ENCODE results near the gene CAV2. TPM values are rescaled to one million over a fixed set of nuclear protein-coding genes. Genes with fewer than 3 reads are reported as not detected.

Gene CAV2
- polyA plus RNA-seq, 1 of the 3 experiments (the other 2 are of a cell fraction) = 182 TPM

DNA sequence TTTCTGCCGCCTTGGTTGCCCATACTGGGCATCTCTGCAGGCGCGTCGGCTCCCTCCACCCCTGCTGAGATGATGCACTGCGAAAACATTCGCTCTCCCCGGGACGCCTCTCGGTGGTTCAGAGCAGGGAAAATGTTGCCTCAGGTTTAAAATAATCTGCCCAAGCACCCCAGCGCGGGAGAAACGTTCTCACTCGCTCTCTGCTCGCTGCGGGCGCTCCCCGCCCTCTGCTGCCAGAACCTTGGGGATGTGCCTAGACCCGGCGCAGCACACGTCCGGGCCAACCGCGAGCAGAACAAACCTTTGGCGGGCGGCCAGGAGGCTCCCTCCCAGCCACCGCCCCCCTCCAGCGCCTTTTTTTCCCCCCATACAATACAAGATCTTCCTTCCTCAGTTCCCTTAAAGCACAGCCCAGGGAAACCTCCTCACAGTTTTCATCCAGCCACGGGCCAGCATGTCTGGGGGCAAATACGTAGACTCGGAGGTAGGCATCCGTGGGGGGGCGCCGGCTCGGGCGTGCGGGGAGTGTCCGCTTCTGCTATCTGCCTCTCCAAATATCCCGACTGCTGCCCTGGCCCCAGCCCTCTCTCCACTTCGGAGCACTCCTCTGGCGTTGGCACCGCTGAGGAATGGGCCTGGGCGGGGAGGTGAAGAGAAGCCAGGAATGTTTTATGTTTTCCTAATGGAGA, 25.2 kb downstream of the CAV2 start, which contains the start of gene CAV1:
Gene CAV1 (plus strand): TSS at position 428 of the 689 bp plus-strand sequence. CDS start 27 bp downstream, at position 455.
- H3K27ac ChIP-seq (ENCODE audit: low read depth in 2 of 2, low read length in 1 of 2) = peak within 1 kb of the TSS; percentile 91 to 99
- DNase-seq = peak; percentile 60
- no peaks in the 10 kb centered on the region for H3K27me3 ChIP-seq (ENCODE audit: insufficient read depth)
- peak within 1 kb of the TSS; percentile 90 for H3K4me2 ChIP-seq
- peak within 1 kb of the TSS; percentile 100 for H3K9ac ChIP-seq
- no peaks in the 10 kb centered on the region for H3K9me2 ChIP-seq
- no peaks in the 10 kb centered on the region for H3K9me3 ChIP-seq
- H4K20me1 ChIP-seq (ENCODE audit: insufficient read depth) = peaks cover 12% of the 10 kb centered on the region
- H3K4me1 ChIP-seq (ENCODE audit: control insufficient read depth in 1 of 2, insufficient read depth in 2 of 2, low read depth in 1 of 2, low read length in 1 of 2) = peaks cover 4 to 46% of the 10 kb centered on the region in 2 experiments
- CTCF ChIA-PET = interaction anchor here (0.7 to 3.1 kb wide), 9 partner anchors 10 to 935 kb away, joined by 3 to 18 read pairs (median 7); no protein-coding TSS in a partner anchor
- H3K36me3 ChIP-seq (replicated peaks in 1 of 2; ENCODE audit: control insufficient read depth in 1 of 2, insufficient read depth in 2 of 2, low read length in 1 of 2) = peaks cover 25 to 30% of the 10 kb centered on the region in 2 experiments
- WGBS (ENCODE audit: low lambda C conversion rate) = under 1% methylated on average over 34 of the region's 42 CpGs
- peak within 1 kb of the TSS; percentile 57 to 84 for H3K4me3 ChIP-seq (ENCODE audit: low read depth in 2 of 2, low read length in 1 of 2)
- H3K79me2 ChIP-seq (ENCODE audit: insufficient read depth) = peaks cover 50% of the 10 kb centered on the region
- peak within 1 kb of the TSS; percentile 41; the same call in 1 of the 2 replicates for H2AFZ ChIP-seq (ENCODE audit: low read depth)
- peaks cover 59% of the 10 kb centered on the region for H3F3A ChIP-seq (replicated peaks; ENCODE audit: insufficient read depth)
- POLR2A ChIA-PET = no interaction called here
- peak; percentile 78; the same call in 1 of the 2 replicates for TF ChIP-seq MEF2A (IDR thresholded peaks at IDR 0.05; ENCODE audit: borderline replicate concordance, low read depth)
- no peak for TF ChIP-seq MXI1 (IDR thresholded peaks at IDR 0.05; ENCODE audit: low read depth, low read length)
- TF ChIP-seq TAF1 (IDR thresholded peaks at IDR 0.05; ENCODE audit: borderline replicate concordance, low read depth, low read length) = peak; percentile 78; the same call in 1 of the 2 replicates
- peak; percentile 78 for TF ChIP-seq TCF12 (IDR thresholded peaks at IDR 0.05)
- no peak for TF ChIP-seq CHD2 (IDR thresholded peaks at IDR 0.05; ENCODE audit: low read length, partially characterized antibody)
- TF ChIP-seq GATA2 (CRISPR knock-in tag; IDR thresholded peaks at IDR 0.05) = no peak
- TF ChIP-seq RXRA (IDR thresholded peaks at IDR 0.05; ENCODE audit: borderline replicate concordance, low read depth) = peak; percentile 49; the same call in 1 of the 2 replicates
- TF ChIP-seq, protein P1, sequence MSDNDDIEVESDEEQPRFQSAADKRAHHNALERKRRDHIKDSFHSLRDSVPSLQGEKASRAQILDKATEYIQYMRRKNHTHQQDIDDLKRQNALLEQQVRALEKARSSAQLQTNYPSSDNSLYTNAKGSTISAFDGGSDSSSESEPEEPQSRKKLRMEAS (IDR thresholded peaks at IDR 0.05; ENCODE audit: low read depth) = peak; percentile 81
- TF ChIP-seq YY1 (IDR thresholded peaks at IDR 0.05; ENCODE audit: low read depth) = peak; percentile 42; the same call in 1 of the 2 replicates
- TF ChIP-seq ELF1 (IDR thresholded peaks at IDR 0.05) = peak; percentile 10; the same call in 1 of the 2 replicates
- TF ChIP-seq SMC3 (IDR thresholded peaks at IDR 0.05; ENCODE audit: low read depth, low read length) = peak; percentile 34
- TF ChIP-seq EZH2phosphoT487 (IDR thresholded peaks at IDR 0.05; ENCODE audit: borderline replicate concordance, low read depth) = no peak
- no peak; the same call in 1 of the 2 replicates for TF ChIP-seq RAD21 (IDR thresholded peaks at IDR 0.05; ENCODE audit: low read length)
- TF ChIP-seq, protein P2, sequence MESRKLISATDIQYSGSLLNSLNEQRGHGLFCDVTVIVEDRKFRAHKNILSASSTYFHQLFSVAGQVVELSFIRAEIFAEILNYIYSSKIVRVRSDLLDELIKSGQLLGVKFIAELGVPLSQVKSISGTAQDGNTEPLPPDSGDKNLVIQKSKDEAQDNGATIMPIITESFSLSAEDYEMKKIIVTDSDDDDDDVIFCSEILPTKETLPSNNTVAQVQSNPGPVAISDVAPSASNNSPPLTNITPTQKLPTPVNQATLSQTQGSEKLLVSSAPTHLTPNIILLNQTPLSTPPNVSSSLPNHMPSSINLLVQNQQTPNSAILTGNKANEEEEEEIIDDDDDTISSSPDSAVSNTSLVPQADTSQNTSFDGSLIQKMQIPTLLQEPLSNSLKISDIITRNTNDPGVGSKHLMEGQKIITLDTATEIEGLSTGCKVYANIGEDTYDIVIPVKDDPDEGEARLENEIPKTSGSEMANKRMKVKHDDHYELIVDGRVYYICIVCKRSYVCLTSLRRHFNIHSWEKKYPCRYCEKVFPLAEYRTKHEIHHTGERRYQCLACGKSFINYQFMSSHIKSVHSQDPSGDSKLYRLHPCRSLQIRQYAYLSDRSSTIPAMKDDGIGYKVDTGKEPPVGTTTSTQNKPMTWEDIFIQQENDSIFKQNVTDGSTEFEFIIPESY (IDR thresholded peaks at IDR 0.05; ENCODE audit: borderline replicate concordance, low read depth) = 0 out of 2 replicates have a peak, but pooled peaks have one; percentile 52
- TF ChIP-seq, protein P3, sequence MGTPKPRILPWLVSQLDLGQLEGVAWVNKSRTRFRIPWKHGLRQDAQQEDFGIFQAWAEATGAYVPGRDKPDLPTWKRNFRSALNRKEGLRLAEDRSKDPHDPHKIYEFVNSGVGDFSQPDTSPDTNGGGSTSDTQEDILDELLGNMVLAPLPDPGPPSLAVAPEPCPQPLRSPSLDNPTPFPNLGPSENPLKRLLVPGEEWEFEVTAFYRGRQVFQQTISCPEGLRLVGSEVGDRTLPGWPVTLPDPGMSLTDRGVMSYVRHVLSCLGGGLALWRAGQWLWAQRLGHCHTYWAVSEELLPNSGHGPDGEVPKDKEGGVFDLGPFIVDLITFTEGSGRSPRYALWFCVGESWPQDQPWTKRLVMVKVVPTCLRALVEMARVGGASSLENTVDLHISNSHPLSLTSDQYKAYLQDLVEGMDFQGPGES (IDR thresholded peaks at IDR 0.05; ENCODE audit: low read depth, low read length) = no peak
- no peak for TF ChIP-seq RCOR1 (IDR thresholded peaks at IDR 0.05; ENCODE audit: low read length)
- TF ChIP-seq, protein P4, sequence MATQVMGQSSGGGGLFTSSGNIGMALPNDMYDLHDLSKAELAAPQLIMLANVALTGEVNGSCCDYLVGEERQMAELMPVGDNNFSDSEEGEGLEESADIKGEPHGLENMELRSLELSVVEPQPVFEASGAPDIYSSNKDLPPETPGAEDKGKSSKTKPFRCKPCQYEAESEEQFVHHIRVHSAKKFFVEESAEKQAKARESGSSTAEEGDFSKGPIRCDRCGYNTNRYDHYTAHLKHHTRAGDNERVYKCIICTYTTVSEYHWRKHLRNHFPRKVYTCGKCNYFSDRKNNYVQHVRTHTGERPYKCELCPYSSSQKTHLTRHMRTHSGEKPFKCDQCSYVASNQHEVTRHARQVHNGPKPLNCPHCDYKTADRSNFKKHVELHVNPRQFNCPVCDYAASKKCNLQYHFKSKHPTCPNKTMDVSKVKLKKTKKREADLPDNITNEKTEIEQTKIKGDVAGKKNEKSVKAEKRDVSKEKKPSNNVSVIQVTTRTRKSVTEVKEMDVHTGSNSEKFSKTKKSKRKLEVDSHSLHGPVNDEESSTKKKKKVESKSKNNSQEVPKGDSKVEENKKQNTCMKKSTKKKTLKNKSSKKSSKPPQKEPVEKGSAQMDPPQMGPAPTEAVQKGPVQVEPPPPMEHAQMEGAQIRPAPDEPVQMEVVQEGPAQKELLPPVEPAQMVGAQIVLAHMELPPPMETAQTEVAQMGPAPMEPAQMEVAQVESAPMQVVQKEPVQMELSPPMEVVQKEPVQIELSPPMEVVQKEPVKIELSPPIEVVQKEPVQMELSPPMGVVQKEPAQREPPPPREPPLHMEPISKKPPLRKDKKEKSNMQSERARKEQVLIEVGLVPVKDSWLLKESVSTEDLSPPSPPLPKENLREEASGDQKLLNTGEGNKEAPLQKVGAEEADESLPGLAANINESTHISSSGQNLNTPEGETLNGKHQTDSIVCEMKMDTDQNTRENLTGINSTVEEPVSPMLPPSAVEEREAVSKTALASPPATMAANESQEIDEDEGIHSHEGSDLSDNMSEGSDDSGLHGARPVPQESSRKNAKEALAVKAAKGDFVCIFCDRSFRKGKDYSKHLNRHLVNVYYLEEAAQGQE (IDR thresholded peaks at IDR 0.05; ENCODE audit: low read depth, low read length) = peak; percentile 69
- TF ChIP-seq FOXJ3 (CRISPR knock-in tag; IDR thresholded peaks at IDR 0.05) = no peak
- TF ChIP-seq TEAD4 (IDR thresholded peaks at IDR 0.05; ENCODE audit: borderline replicate concordance, insufficient read depth) = peak; percentile 66
- TF ChIP-seq, protein P5, sequence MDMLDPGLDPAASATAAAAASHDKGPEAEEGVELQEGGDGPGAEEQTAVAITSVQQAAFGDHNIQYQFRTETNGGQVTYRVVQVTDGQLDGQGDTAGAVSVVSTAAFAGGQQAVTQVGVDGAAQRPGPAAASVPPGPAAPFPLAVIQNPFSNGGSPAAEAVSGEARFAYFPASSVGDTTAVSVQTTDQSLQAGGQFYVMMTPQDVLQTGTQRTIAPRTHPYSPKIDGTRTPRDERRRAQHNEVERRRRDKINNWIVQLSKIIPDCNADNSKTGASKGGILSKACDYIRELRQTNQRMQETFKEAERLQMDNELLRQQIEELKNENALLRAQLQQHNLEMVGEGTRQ (IDR thresholded peaks at IDR 0.05; ENCODE audit: borderline replicate concordance, low read depth, low read length) = no peak
- TF ChIP-seq FOSL2 (IDR thresholded peaks at IDR 0.05; ENCODE audit: borderline replicate concordance, low read depth) = peak; percentile 92
- 0 out of 2 replicates have a peak, but pooled peaks have one; percentile 52 for TF ChIP-seq FOXM1 (IDR thresholded peaks at IDR 0.05; ENCODE audit: low read depth)
- no peak for TF ChIP-seq GABPA (IDR thresholded peaks at IDR 0.05; ENCODE audit: low read depth)
- TF ChIP-seq SIN3A (IDR thresholded peaks at IDR 0.05; ENCODE audit: borderline replicate concordance, low read depth, low read length) = peak; percentile 90; the same call in 1 of the 2 replicates

Data from SK-N-SH (cell line).